Psoas muscle (tissue), 8 donors: ENCODE results near the gene UBLCP1. TPM values are rescaled to one million over a fixed set of nuclear protein-coding genes. Genes with fewer than 3 reads are reported as not detected.

Experiments
- ATAC-seq, 4 donors: fragments of 200-7000 bp; cut with Tn5 transposase; one replicate each; pipeline ENCODE4 v1.9.1; 2020; ENCODE audit warnings: moderate library complexity in 3 of 4, mild to moderate bottlenecking in 2 of 4
- DNase-seq, 2 donors: peaks; one replicate each; pipeline ENCODE4 v3.0.0-alpha.2; 2020
- H3K27ac ChIP-seq: fragments of 200-600 bp; one replicate; pipeline ENCODE4 v1.8.0; 2022
- H3K27me3 ChIP-seq, 3 donors: fragments of 200-600 bp in 1 of 3; one replicate each; pipeline versions ENCODE4 v1.6.1 to v1.8.0; 2013 to 2022; ENCODE audit warnings: low read length in 2 of 3, mild to moderate bottlenecking in 2 of 3, moderate library complexity in 1 of 3; ENCODE audit not compliant: insufficient read depth in 3 of 3
- H3K36me3 ChIP-seq, 2 donors: fragments of 200-600 bp in 1 of 2; one replicate each; pipeline versions ENCODE4 v1.6.1 to v1.8.0; 2013 to 2022; ENCODE audit warnings: low read depth in 1 of 2, mild to moderate bottlenecking in 1 of 2, moderate library complexity in 1 of 2; ENCODE audit not compliant: insufficient read depth in 1 of 2
- H3K4me1 ChIP-seq: fragments of 200-600 bp; one replicate; pipeline ENCODE4 v1.8.0; 2022
- H3K4me3 ChIP-seq: fragments of 200-600 bp; one replicate; pipeline ENCODE4 v1.8.0; 2022; ENCODE audit warnings: mild to moderate bottlenecking
- H3K9me3 ChIP-seq: fragments of 200-600 bp; one replicate; pipeline ENCODE4 v1.8.0; 2022
- WGBS, 3 donors: extraction: QIAGEN DNeasy Blood & Tissue Kit; methylation state at CpG; one replicate each; pipeline versions ENCODE4 v1.1.6 to v1.1.7; 2013; 5-methylcytosine and 5-hydroxymethylcytosine counted together
- intact Hi-C, 2 donors: fragments of 100-400 bp; cut with DNase I; formaldehyde crosslinking; loops; one replicate each; pipeline versions ENCODE4 v1.11.0 to v1.14.2; 2022
- polyA plus RNA-seq, 3 donors: library from polyadenylated mRNA; stranded (reverse); fragments of 200-250 nt; gene quantifications; one replicate each; pipeline ENCODE4 v1.2.3, GENCODE V29; 2013
- total RNA-seq, 4 donors: library from RNA; stranded (reverse); fragmentation: NEBNext Ultra II Directional in 2 of 4; extraction: Animal tissue kit (Norgen Biotek cat#: 25700) in 2 of 4; gene quantifications; one replicate each; pipeline versions ENCODE4 v1.2.1 to v1.2.4, GENCODE V29; 2021 to 2023
- TF ChIP-seq, protein P1 (sequence below): fragments of 200-600 bp; IDR thresholded peaks from one replicate; pipeline ENCODE4 v1.8.0; 2022; ENCODE audit warnings: antibody characterized with exemption
- donor health status: healthy with polysubstance abuse.
- donor health status: DM: no; HTN: no; CAD: no; lungs with moderate emphysema.
- donor health status: Bipolar disorder and iron deficiency.
- donor health status: healthy.
- donor health status: DM: yes; HTN: yes; CAD: no.
- donor health status: DM: no; HTN: no; CAD: no.
- donor health status: DM: no; HTN: no; CAD: no.
- donor health status: DM: yes; HTN: yes; CAD: no.

The UBLCP1 gene
- total and polyA plus RNA-seq, 7 donors: 8.3 to 21.0 (median 11.7) TPM

DNA sequence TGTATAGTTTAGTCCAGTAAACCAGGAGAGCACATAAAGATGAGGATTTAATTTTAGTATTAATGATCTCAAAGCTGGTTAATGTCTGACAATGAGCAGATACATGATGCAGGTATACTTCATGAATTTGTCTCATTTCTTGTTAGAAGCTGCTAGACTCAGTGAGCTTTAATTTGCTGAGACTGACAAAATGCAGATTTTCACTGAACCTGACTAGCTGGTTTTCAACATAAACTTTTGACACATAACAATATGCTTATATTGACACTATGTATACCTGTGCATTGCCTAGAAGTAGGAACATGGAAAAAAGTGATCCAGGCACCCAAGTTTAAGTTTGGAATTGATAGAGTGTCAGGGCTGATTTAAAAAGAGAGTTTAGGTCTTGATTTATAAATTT is 10.8 kb downstream of the UBLCP1 start:
- TF ChIP-seq, protein P1, sequence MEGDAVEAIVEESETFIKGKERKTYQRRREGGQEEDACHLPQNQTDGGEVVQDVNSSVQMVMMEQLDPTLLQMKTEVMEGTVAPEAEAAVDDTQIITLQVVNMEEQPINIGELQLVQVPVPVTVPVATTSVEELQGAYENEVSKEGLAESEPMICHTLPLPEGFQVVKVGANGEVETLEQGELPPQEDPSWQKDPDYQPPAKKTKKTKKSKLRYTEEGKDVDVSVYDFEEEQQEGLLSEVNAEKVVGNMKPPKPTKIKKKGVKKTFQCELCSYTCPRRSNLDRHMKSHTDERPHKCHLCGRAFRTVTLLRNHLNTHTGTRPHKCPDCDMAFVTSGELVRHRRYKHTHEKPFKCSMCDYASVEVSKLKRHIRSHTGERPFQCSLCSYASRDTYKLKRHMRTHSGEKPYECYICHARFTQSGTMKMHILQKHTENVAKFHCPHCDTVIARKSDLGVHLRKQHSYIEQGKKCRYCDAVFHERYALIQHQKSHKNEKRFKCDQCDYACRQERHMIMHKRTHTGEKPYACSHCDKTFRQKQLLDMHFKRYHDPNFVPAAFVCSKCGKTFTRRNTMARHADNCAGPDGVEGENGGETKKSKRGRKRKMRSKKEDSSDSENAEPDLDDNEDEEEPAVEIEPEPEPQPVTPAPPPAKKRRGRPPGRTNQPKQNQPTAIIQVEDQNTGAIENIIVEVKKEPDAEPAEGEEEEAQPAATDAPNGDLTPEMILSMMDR: no peak
- no peak overlapping the region for H3K4me3 ChIP-seq
- H3K36me3 ChIP-seq: peaks cover 4 to 98% of the 10 kb centered on the region in 2 donors
- H3K27ac ChIP-seq: no peak overlapping the region
- DNase-seq (no peak), ATAC-seq (no peak)
- no peaks in the 10 kb centered on the region for H3K4me1 ChIP-seq
- H3K27me3 ChIP-seq: no peaks in the 10 kb centered on the region
- H3K9me3 ChIP-seq: no peaks in the 10 kb centered on the region
- intact Hi-C loops: loop anchor here in 1 of 2 donors (10.0 kb wide), 1 partner anchor 1131 kb away; the partner anchor contains the start of gene FAM200C

- Histone ChIP-seq H3K9me3 (no peaks in the 10 kb centered on the region), H3K36me3 (peaks cover 4 to 98% of the 10 kb centered on the region in 2 donors), H3K27me3 (no peaks in the 10 kb centered on the region), H3K27ac (no peak overlapping the region), H3K4me3 (no peak overlapping the region), H3K4me1 (no peaks in the 10 kb centered on the region)
- intact Hi-C loops: loop anchor here in 1 of 2 donors (10.0 kb wide), 1 partner anchor 1130 kb away; the partner anchor contains the start of gene FAM200C
- ATAC-seq (no peak), DNase-seq (no peak)
- TF ChIP-seq, protein P1: no peak
Observed at GRCh38 chr5:159274676-159275075, 11.6 kb downstream of the UBLCP1 start.

- peak in 2 of 4 donors; percentile 50 to 59 for ATAC-seq
- intact Hi-C loops: loop anchor here in 1 of 2 donors (5.0 kb wide), 2 partner anchors 631 to 701 kb away; partner anchors contain the start of gene ADRA1B
- WGBS, 3 donors: 55 to 66% (median 61%) methylated on average over 8 of the region's 8 CpGs
Observed at GRCh38 chr5:159286420-159287035, 23.4 kb downstream of the UBLCP1 start.

GRCh38 chr5:159290741-159291140 is 27.7 kb downstream of the UBLCP1 start:
- peaks cover 8% of the 10 kb centered on the region for H3K9me3 ChIP-seq
- TF ChIP-seq, protein P1: no peak
- no peak overlapping the region for H3K27ac ChIP-seq
- DNase-seq (no peak), ATAC-seq (no peak)
- H3K4me3 ChIP-seq: no peak overlapping the region
- H3K27me3 ChIP-seq: peaks cover 0 to 5% (median 0%) of the 10 kb centered on the region in 3 donors
- intact Hi-C loops: no loop called here
- no peaks in the 10 kb centered on the region for H3K4me1 ChIP-seq
- WGBS, 3 donors: 60 to 73% (median 64%) methylated on average over 4 of the region's 4 CpGs
- H3K36me3 ChIP-seq: peaks cover 0 to 5% of the 10 kb centered on the region in 2 donors

More at GRCh38 chr5:159286420-159287035, 23.4 kb downstream of the UBLCP1 start:
- Histone ChIP-seq H3K4me1 (no peaks in the 10 kb centered on the region), H3K9me3 (peaks cover 8% of the 10 kb centered on the region), H3K4me3 (no peak overlapping the region), H3K27me3 (no peaks in the 10 kb centered on the region), H3K27ac (no peak overlapping the region), H3K36me3 (peaks cover 0 to 38% of the 10 kb centered on the region in 2 donors)
- TF ChIP-seq, protein P1: peak; percentile 40
- DNase-seq: no peak
